ACHN (cell line): Measurements from ENCODE around the gene NKG7.

ENCODE experiments used
- DNase-seq: peaks from one replicate; pipeline ENCODE4 v3.0.0-alpha.2; 2015
- in situ Hi-C: cut with HindIII; loops from 2 replicates; pipeline ENCODE4 v1.10.0; 2017; ENCODE audit warnings: low sequenced_read_pairs, low pct_ligation_motif_present, low pct_unique_long_range_greater_than_20kb

The NKG7 gene

GRCh38 chr19:51342631-51343569 lies 29.6 kb downstream of the NKG7 start:
- in situ Hi-C loops, result no loop called here

GRCh38 chr19:51341976-51342580 lies 30.4 kb downstream of the NKG7 start, which contains the start of gene VSIG10L:
TSS of gene VSIG10L (minus strand) at chr19:51342139. CDS start at chr19:51342124, 15 bp downstream.
- no peak for DNase-seq
- in situ Hi-C loops, result no loop called here

More at GRCh38 chr19:51342631-51343569, 29.6 kb downstream of the NKG7 start:
- no peak for DNase-seq

- in situ Hi-C loops, result no loop called here
- no peak for DNase-seq
These were observed 31.4 kb downstream of the NKG7 start for GRCh38 chr19:51341066-51341465.

- in situ Hi-C loops, result no loop called here
- DNase-seq, result peak; percentile 93
These were observed 32.5 kb downstream of the NKG7 start for GRCh38 chr19:51339687-51340656.

- DNase-seq, result no peak
- in situ Hi-C loops, result no loop called here
These were observed 33.2 kb downstream of the NKG7 start for GRCh38 chr19:51339313-51339686.

- in situ Hi-C loops, result no loop called here
These were observed 33.7 kb downstream of the NKG7 start for GRCh38 chr19:51338563-51339312.

GRCh38 chr19:51337861-51338562 lies 34.4 kb downstream of the NKG7 start:
- no peak for DNase-seq
- in situ Hi-C loops, result no loop called here

More at GRCh38 chr19:51338563-51339312, 33.7 kb downstream of the NKG7 start:
- DNase-seq, result peak; percentile 71

GRCh38 chr19:51337141-51337860 lies 35.2 kb downstream of the NKG7 start:
- in situ Hi-C loops, result no loop called here

GRCh38 chr19:51333836-51334460 lies 38.5 kb downstream of the NKG7 start:
- no peak for DNase-seq
- in situ Hi-C loops, result no loop called here

More at GRCh38 chr19:51337141-51337860, 35.2 kb downstream of the NKG7 start:
- DNase-seq, result no peak

- in situ Hi-C loops, result no loop called here
These were observed 40.7 kb downstream of the NKG7 start for GRCh38 chr19:51331716-51332115.

GRCh38 chr19:51331193-51331592 lies 41.3 kb downstream of the NKG7 start:
- in situ Hi-C loops, result no loop called here
- no peak for DNase-seq

More at GRCh38 chr19:51331716-51332115, 40.7 kb downstream of the NKG7 start:
- no peak for DNase-seq

GRCh38 chr19:51330366-51330765 lies 42.1 kb downstream of the NKG7 start:
- in situ Hi-C loops, result no loop called here
- no peak for DNase-seq

- no peak for DNase-seq
- in situ Hi-C loops, result no loop called here
These were observed 43.0 kb downstream of the NKG7 start for GRCh38 chr19:51329411-51329810.

GRCh38 chr19:51327066-51328001 lies 45.1 kb downstream of the NKG7 start:
- DNase-seq, result no peak
- in situ Hi-C loops, result no loop called here
